Measurements from ENCODE around the gene ZNF800. TPM values are rescaled to one million over a fixed set of nuclear protein-coding genes. Genes with fewer than 3 reads are reported as not detected.

The ZNF800 gene
- total RNA-seq, 1 experiment from 2014 or later: 32.4 TPM

DNA sequence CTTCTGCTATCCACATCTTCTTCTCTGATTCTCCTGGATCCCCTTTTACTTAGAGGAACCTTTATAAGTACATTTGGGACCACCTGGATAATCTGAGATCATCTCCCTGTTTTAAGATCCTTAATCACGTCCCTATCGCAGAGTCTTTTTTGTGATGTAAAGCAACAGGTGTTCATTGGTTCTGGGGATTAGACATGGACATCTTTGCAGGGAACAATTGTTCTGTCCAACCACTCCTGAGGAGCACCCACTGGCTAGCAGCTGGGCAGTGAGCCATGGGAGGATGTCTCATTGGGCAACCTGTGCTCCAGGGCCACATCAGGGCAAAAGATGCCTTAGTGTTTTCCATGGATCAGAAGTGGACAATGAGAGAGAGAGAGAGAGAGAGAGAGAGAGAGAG lies 56.0 kb downstream of the ZNF800 start:
- no peaks in the 10 kb centered on the region for H3K9me2 ChIP-seq (ENCODE audit: insufficient read depth)
- no peaks in the 10 kb centered on the region for H4K20me1 ChIP-seq (ENCODE audit: insufficient read depth)
- H3F3A ChIP-seq (ENCODE audit: insufficient read depth, low read depth): no peaks in the 10 kb centered on the region
- no peak overlapping the region for H3K27ac ChIP-seq
- H3K4me2 ChIP-seq: no peak overlapping the region
- no peaks in the 10 kb centered on the region for H3K36me3 ChIP-seq (ENCODE audit: low read depth)
- TF ChIP-seq, protein P1, sequence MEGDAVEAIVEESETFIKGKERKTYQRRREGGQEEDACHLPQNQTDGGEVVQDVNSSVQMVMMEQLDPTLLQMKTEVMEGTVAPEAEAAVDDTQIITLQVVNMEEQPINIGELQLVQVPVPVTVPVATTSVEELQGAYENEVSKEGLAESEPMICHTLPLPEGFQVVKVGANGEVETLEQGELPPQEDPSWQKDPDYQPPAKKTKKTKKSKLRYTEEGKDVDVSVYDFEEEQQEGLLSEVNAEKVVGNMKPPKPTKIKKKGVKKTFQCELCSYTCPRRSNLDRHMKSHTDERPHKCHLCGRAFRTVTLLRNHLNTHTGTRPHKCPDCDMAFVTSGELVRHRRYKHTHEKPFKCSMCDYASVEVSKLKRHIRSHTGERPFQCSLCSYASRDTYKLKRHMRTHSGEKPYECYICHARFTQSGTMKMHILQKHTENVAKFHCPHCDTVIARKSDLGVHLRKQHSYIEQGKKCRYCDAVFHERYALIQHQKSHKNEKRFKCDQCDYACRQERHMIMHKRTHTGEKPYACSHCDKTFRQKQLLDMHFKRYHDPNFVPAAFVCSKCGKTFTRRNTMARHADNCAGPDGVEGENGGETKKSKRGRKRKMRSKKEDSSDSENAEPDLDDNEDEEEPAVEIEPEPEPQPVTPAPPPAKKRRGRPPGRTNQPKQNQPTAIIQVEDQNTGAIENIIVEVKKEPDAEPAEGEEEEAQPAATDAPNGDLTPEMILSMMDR (conservative IDR thresholded peaks at IDR 0.05): no peak
- no peak for TF ChIP-seq EZH2 (IDR thresholded peaks at IDR 0.05; ENCODE audit: low read depth)
- H3K9me3 ChIP-seq (ENCODE audit: insufficient read depth, low read depth): no peaks in the 10 kb centered on the region
- no peaks in the 10 kb centered on the region for H3K79me2 ChIP-seq (ENCODE audit: low read depth)
- H3K27me3 ChIP-seq (ENCODE audit: insufficient read depth, low read depth): peaks cover 10% of the 10 kb centered on the region
- CTCF ChIA-PET: no interaction called here
- H2AFZ ChIP-seq: no peak overlapping the region
- POLR2A ChIA-PET (ENCODE audit: unreplicated experiment): no interaction called here
- no TSS peak for BruUV-seq (replicated peaks)
- intact Hi-C loops (cut with micrococcal nuclease; ENCODE audit: unreplicated experiment): no loop called here
- no peak for DNase-seq
- H3K4me3 ChIP-seq: no peak overlapping the region
- H3K4me1 ChIP-seq (replicated peaks; ENCODE audit: insufficient read depth): no peaks in the 10 kb centered on the region

DNA sequence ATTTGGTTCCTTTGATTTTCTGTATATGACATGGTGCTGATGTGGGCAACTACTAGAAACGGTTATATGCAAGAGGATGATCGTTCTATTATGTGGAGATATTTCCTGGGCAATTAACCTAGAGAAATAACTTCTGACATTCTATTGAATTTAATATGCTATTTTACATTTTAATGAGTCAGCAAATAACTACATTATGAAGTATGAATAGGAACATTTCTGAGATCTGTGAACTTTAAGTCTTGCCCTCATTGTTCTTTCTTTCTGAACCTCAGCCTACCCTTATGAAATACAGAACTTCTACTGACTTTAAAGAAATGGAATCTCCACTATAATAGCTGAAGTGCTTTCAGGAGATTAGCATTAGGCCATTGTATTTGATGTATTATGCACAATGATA lies 59.6 kb downstream of the ZNF800 start:
- no TSS peak for BruUV-seq (replicated peaks)
- H3K9me3 ChIP-seq (ENCODE audit: insufficient read depth, low read depth): no peaks in the 10 kb centered on the region
- no peaks in the 10 kb centered on the region for H3F3A ChIP-seq (ENCODE audit: insufficient read depth, low read depth)
- H3K4me2 ChIP-seq: no peak overlapping the region
- TF ChIP-seq, protein P1 (conservative IDR thresholded peaks at IDR 0.05): no peak
- no peak for TF ChIP-seq EZH2 (IDR thresholded peaks at IDR 0.05; ENCODE audit: low read depth)
- no peak overlapping the region for H2AFZ ChIP-seq
- H3K4me3 ChIP-seq: no peak overlapping the region
- no peak for DNase-seq
- no peaks in the 10 kb centered on the region for H3K9me2 ChIP-seq (ENCODE audit: insufficient read depth)
- H3K36me3 ChIP-seq (ENCODE audit: low read depth): no peaks in the 10 kb centered on the region
- intact Hi-C loops (cut with micrococcal nuclease; ENCODE audit: unreplicated experiment): no loop called here
- no peaks in the 10 kb centered on the region for H3K27me3 ChIP-seq (ENCODE audit: insufficient read depth, low read depth)
- ChIA-PET POLR2A (ENCODE audit: unreplicated experiment) (no interaction called here), CTCF (no interaction called here)
- H3K27ac ChIP-seq: no peak overlapping the region
- no peaks in the 10 kb centered on the region for H3K79me2 ChIP-seq (ENCODE audit: low read depth)
- no peaks in the 10 kb centered on the region for H3K4me1 ChIP-seq (replicated peaks; ENCODE audit: insufficient read depth)
- H4K20me1 ChIP-seq (ENCODE audit: insufficient read depth): no peaks in the 10 kb centered on the region

DNA sequence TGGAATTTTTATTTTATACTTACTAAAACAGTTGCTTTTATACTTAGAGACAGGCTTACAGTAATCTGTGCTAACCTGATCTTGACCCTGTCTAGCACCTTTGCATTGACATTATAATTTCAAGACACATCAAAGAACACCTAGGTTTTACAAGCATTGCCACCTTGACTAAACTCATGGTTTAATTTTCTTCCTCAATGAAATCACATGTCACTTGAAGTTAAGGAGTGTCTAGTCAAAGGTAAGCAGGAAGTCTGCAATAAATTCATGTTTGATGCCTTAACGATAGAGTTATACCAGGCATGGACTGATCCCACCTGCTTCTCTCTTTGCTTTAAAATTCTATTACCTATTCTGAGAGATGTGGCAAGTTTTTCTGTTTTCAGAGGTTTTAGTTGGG lies 62.4 kb downstream of the ZNF800 start:
- no peaks in the 10 kb centered on the region for H3F3A ChIP-seq (ENCODE audit: insufficient read depth, low read depth)
- H3K27me3 ChIP-seq (ENCODE audit: insufficient read depth, low read depth): peaks cover 11% of the 10 kb centered on the region; the same call in 1 of the 2 replicates
- no peak for DNase-seq
- H3K4me1 ChIP-seq (replicated peaks; ENCODE audit: insufficient read depth): no peaks in the 10 kb centered on the region
- POLR2A ChIA-PET (ENCODE audit: unreplicated experiment): no interaction called here
- no peaks in the 10 kb centered on the region for H3K9me2 ChIP-seq (ENCODE audit: insufficient read depth)
- H3K36me3 ChIP-seq (ENCODE audit: low read depth): no peaks in the 10 kb centered on the region
- H2AFZ ChIP-seq: no peak overlapping the region
- H3K27ac ChIP-seq: no peak overlapping the region
- no peak overlapping the region for H3K4me2 ChIP-seq
- H3K9me3 ChIP-seq (ENCODE audit: insufficient read depth, low read depth): no peaks in the 10 kb centered on the region
- no peaks in the 10 kb centered on the region for H4K20me1 ChIP-seq (ENCODE audit: insufficient read depth)
- H3K4me3 ChIP-seq: no peak overlapping the region
- no peaks in the 10 kb centered on the region for H3K79me2 ChIP-seq (ENCODE audit: low read depth)
- CTCF ChIA-PET: no interaction called here
- intact Hi-C loops (cut with micrococcal nuclease; ENCODE audit: unreplicated experiment): no loop called here
- no peak for TF ChIP-seq EZH2 (IDR thresholded peaks at IDR 0.05; ENCODE audit: low read depth)
- TF ChIP-seq, protein P1 (conservative IDR thresholded peaks at IDR 0.05): no peak
- BruUV-seq (replicated peaks): no TSS peak

Data from PC-9 (cell line).